GM23338 (cell line): Measurements from ENCODE around the gene NLK. TPM values are rescaled to one million over a fixed set of nuclear protein-coding genes. Genes with fewer than 3 reads are reported as not detected.

Experiments used
- ATAC-seq: fragments of 200-7000 bp; cut with Tn5 transposase; 3 replicates; pipeline ENCODE4 v1.9.1; 2020
- DNase-seq: peaks from one replicate; pipeline ENCODE4 v3.0.0-alpha.2; 2015; ENCODE audit warnings: low spot score
- H2AFZ ChIP-seq: fragments of 200-600 bp; sonication (generic); 2 replicates; pipeline ENCODE4 v1.8.0; 2016; ENCODE audit warnings: antibody characterized with exemption, mild to moderate bottlenecking, moderate library complexity
- H3F3A ChIP-seq: fragments of 200-600 bp; sonication (generic); replicated peaks from 2 replicates; pipeline ENCODE4 v1.8.0; 2017; ENCODE audit warnings: antibody characterized with exemption, mixed run types, low read depth
- H3K27ac ChIP-seq: fragments of 200-600 bp; sonication (generic); 2 replicates; pipeline ENCODE4 v1.6.1; 2016; ENCODE audit warnings: low read depth
- H3K27me3 ChIP-seq: fragments of 200-600 bp; sonication (generic); 2 replicates; pipeline ENCODE4 v1.8.0; 2016; ENCODE audit warnings: mild to moderate bottlenecking, mixed run types, moderate library complexity; ENCODE audit not compliant: insufficient read depth
- H3K36me3 ChIP-seq: fragments of 200-600 bp; sonication (generic); 2 replicates; pipeline ENCODE4 v1.8.0; 2016; ENCODE audit warnings: mild to moderate bottlenecking; ENCODE audit not compliant: insufficient read depth
- H3K4me1 ChIP-seq: fragments of 200-600 bp; sonication (generic); 2 replicates; pipeline ENCODE4 v1.8.0; 2016; ENCODE audit warnings: mild to moderate bottlenecking, moderate library complexity; ENCODE audit not compliant: insufficient read depth
- H3K4me2 ChIP-seq: fragments of 200-600 bp; sonication (generic); 2 replicates; pipeline ENCODE4 v1.7.1; 2017; ENCODE audit warnings: mixed run types
- H3K4me3 ChIP-seq: fragments of 200-600 bp; sonication (generic); 2 replicates; pipeline ENCODE4 v1.6.1; 2016; ENCODE audit warnings: mixed run types
- H3K79me2 ChIP-seq: fragments of 200-600 bp; sonication (generic); replicated peaks from 2 replicates; pipeline ENCODE4 v1.8.0; 2017; ENCODE audit warnings: mild to moderate bottlenecking; ENCODE audit not compliant: insufficient read depth
- H3K9me2 ChIP-seq: fragments of 200-600 bp; sonication (generic); 2 replicates; pipeline ENCODE4 v1.8.0; 2017; ENCODE audit not compliant: insufficient read depth
- H4K20me1 ChIP-seq: fragments of 200-600 bp; sonication (generic); replicated peaks from 2 replicates; pipeline ENCODE4 v1.8.0; 2017; ENCODE audit warnings: mild to moderate bottlenecking; ENCODE audit not compliant: insufficient read depth
- H3K27ac Mint-ChIP-seq: 2 replicates; pipeline ENCODE4 v1.8.0; 2020; ENCODE audit warnings: inconsistent platforms, mild to moderate bottlenecking, moderate library complexity, mixed read lengths
- H3K27me3 Mint-ChIP-seq: 3 replicates; pipeline ENCODE4 v1.8.0; 2022; ENCODE audit warnings: low read depth, mild to moderate bottlenecking, moderate library complexity, mixed read lengths, inconsistent platforms; ENCODE audit not compliant: insufficient read depth, poor library complexity
- H3K36me3 Mint-ChIP-seq: 3 replicates; pipeline ENCODE4 v1.8.0; 2021; ENCODE audit warnings: low read depth, mild to moderate bottlenecking, inconsistent platforms, moderate library complexity, mixed read lengths
- H3K4me1 Mint-ChIP-seq: 3 replicates; pipeline ENCODE4 v1.8.0; 2020; ENCODE audit warnings: mild to moderate bottlenecking, inconsistent platforms, mixed read lengths
- H3K4me3 Mint-ChIP-seq: 3 replicates; pipeline ENCODE4 v1.8.0; 2021; ENCODE audit warnings: moderate library complexity, mild to moderate bottlenecking, inconsistent platforms, mixed read lengths
- H3K9me3 Mint-ChIP-seq: 3 replicates; pipeline ENCODE4 v1.8.0; 2020; ENCODE audit warnings: moderate library complexity, mild to moderate bottlenecking, inconsistent platforms, mixed read lengths
- ETS1 ChIP-seq: IDR thresholded peaks from 2 replicates; pipeline ENCODE4 v1.6.1; 2016; ENCODE audit warnings: antibody characterized with exemption
- EZH2 ChIP-seq: fragments of 200-600 bp; sonication (generic); IDR thresholded peaks from one replicate; pipeline ENCODE4 v1.8.0; 2017; ENCODE audit warnings: antibody characterized with exemption, mild to moderate bottlenecking, low read depth; ENCODE audit not compliant: unreplicated experiment
- REST ChIP-seq: IDR thresholded peaks from one replicate; pipeline ENCODE4 v1.6.1; 2018; ENCODE audit warnings: antibody characterized with exemption; ENCODE audit not compliant: unreplicated experiment
- ZNF114 ChIP-seq: fragments of 250-450 bp; sonication (Bioruptor Pico); IDR thresholded peaks from 2 replicates; pipeline ENCODE4 v1.5.0; 2020; ENCODE audit warnings: mild to moderate bottlenecking, moderate library complexity
- ZNF462 ChIP-seq: fragments of 250-450 bp; sonication (Bioruptor Pico); IDR thresholded peaks from 2 replicates; pipeline ENCODE4 v1.5.0; 2020; ENCODE audit warnings: mild to moderate bottlenecking, moderate library complexity
- polyA plus RNA-seq: library from polyadenylated mRNA; unstranded; fragments of >200 nt; fragmentation: Nextera tagmentation; extraction: Ambion mirVana; gene quantifications from 2 replicates; pipeline ENCODE4 v1.2.1, GENCODE V29; 2016
- total RNA-seq: library from RNA; depleted of rRNA; stranded (reverse); fragments of >200 nt; shearing (Covaris generic); gene quantifications from 2 replicates; pipeline ENCODE4 v1.2.3, GENCODE V29; 2014

Gene NLK
- total and polyA plus RNA-seq, 2 experiments from 2014 or later, result 34.7 to 78.5 TPM

- Histone ChIP-seq H3K36me3 (no peaks in the 10 kb centered on the region), H3F3A (no peaks in the 10 kb centered on the region), H3K4me2 (peak overlapping the region; percentile 27), H3K79me2 (no peaks in the 10 kb centered on the region), H3K4me3 (no peak overlapping the region), H2AFZ (no peak overlapping the region), H3K9me2 (no peaks in the 10 kb centered on the region), H3K4me1 (peaks cover 49% of the 10 kb centered on the region), H3K27me3 (no peaks in the 10 kb centered on the region), H4K20me1 (no peaks in the 10 kb centered on the region), H3K27ac (peak overlapping the region; percentile 95)
- H3K4me3 Mint-ChIP-seq, result no peak overlapping the region
- H3K4me1 Mint-ChIP-seq, result peaks cover 55% of the 10 kb centered on the region
- H3K36me3 Mint-ChIP-seq, result peaks cover 44% of the 10 kb centered on the region; the same call in 2 of the 3 replicates
- peaks cover 4% of the 10 kb centered on the region for H3K27me3 Mint-ChIP-seq
- TF ChIP-seq EZH2 (no peak), REST (no peak), ZNF114 (CRISPR knock-in tag) (no peak), ETS1 (no peak), ZNF462 (CRISPR knock-in tag) (no peak)
- peak overlapping the region; percentile 90 for H3K27ac Mint-ChIP-seq
- H3K9me3 Mint-ChIP-seq, result no peaks in the 10 kb centered on the region
- ATAC-seq (no peak), DNase-seq (peak; percentile 30)
Measured at GRCh38 chr17:28173801-28174200, 131.3 kb downstream of the NLK start.
